Loucy (cell line): ENCODE data around the gene SRSF4.

ENCODE experiments used
- CTCF ChIP-seq: fragments of 200-600 bp; sonication (generic); conservative IDR thresholded peaks from 2 replicates; pipeline ENCODE4 v1.5.1; 2014; ENCODE audit warnings: mild to moderate bottlenecking, antibody characterized with exemption, low read length
- EZH2phosphoT487 ChIP-seq: fragments of 200-600 bp; IDR thresholded peaks from 2 replicates; pipeline ENCODE4 v1.6.1; 2018; ENCODE audit warnings: antibody characterized with exemption, mild to moderate bottlenecking, moderate library complexity, borderline replicate concordance

- TF ChIP-seq CTCF, result no peak
- no peak for TF ChIP-seq EZH2phosphoT487
These were observed 57.8 kb downstream of the SRSF4 start, which contains the start of gene TMEM200B for GRCh38 chr1:29123887-29124365.
